Liver (tissue), 9 donors: ENCODE measurements around the gene RARA. TPM values are rescaled to one million over a fixed set of nuclear protein-coding genes. Genes with fewer than 3 reads are reported as not detected.

ENCODE experiments used
- DNase-seq: peaks from one replicate; pipeline ENCODE4 v3.0.0-alpha.2; 2017; ENCODE audit warnings: low spot score
- H3K27ac ChIP-seq, 2 donors: one replicate each; pipeline ENCODE4 v1.7.0; 2013; ENCODE audit warnings: inconsistent platforms in 2 of 2, low read length in 2 of 2, control low read depth in 1 of 2, low read depth in 1 of 2, mild to moderate bottlenecking in 1 of 2
- H3K27me3 ChIP-seq, 4 donors: one replicate each; pipeline versions ENCODE4 v1.6.1 to v1.7.0; 2013; ENCODE audit warnings: low read length in 3 of 4, inconsistent platforms in 1 of 4, mild to moderate bottlenecking in 1 of 4, moderate library complexity in 1 of 4; ENCODE audit not compliant: control insufficient read depth in 4 of 4, insufficient read depth in 4 of 4
- H3K36me3 ChIP-seq, 4 donors: one replicate each; pipeline versions ENCODE4 v1.6.1 to v1.7.0; 2013; ENCODE audit warnings: low read length in 3 of 4, mild to moderate bottlenecking in 3 of 4, low read depth in 1 of 4, moderate library complexity in 1 of 4; ENCODE audit not compliant: control insufficient read depth in 4 of 4, insufficient read depth in 3 of 4
- H3K4me1 ChIP-seq, 4 donors: one replicate each; pipeline versions ENCODE4 v1.6.1 to v1.7.0; 2013; ENCODE audit warnings: low read length in 3 of 4, mild to moderate bottlenecking in 3 of 4, moderate library complexity in 1 of 4; ENCODE audit not compliant: control insufficient read depth in 4 of 4, insufficient read depth in 4 of 4
- H3K4me3 ChIP-seq, 3 donors: one replicate each; pipeline versions ENCODE4 v1.6.1 to v1.7.0; 2013; ENCODE audit warnings: low read length in 3 of 3, control low read depth in 1 of 3, low read depth in 1 of 3, mild to moderate bottlenecking in 1 of 3
- H3K9ac ChIP-seq, 2 donors: one replicate each; pipeline ENCODE4 v1.7.0; 2013; ENCODE audit warnings: low read length in 2 of 2, mild to moderate bottlenecking in 2 of 2, moderate library complexity in 2 of 2, control low read depth in 1 of 2, low read depth in 1 of 2
- H3K9me3 ChIP-seq, 4 donors: one replicate each; pipeline versions ENCODE4 v1.6.1 to v1.7.0; 2013; ENCODE audit warnings: low read length in 3 of 4; ENCODE audit not compliant: control insufficient read depth in 4 of 4
- EGR1 ChIP-seq, 2 donors: IDR thresholded peaks; 2 replicates each; pipeline ENCODE4 v1.6.1; 2016 to 2018; ENCODE audit warnings: antibody characterized with exemption in 2 of 2, low read depth in 2 of 2
- FOXA1 ChIP-seq: IDR thresholded peaks from 2 replicates; pipeline ENCODE4 v1.6.1; 2016; ENCODE audit warnings: antibody characterized with exemption
- FOXA2 ChIP-seq: IDR thresholded peaks from 2 replicates; pipeline ENCODE4 v1.6.1; 2016; ENCODE audit warnings: antibody characterized with exemption
- GABPA ChIP-seq, 2 donors: IDR thresholded peaks in 1 of 2; conservative IDR thresholded peaks in 1 of 2; 2 replicates each; pipeline ENCODE4 v1.6.1; 2016; ENCODE audit warnings: antibody characterized with exemption in 2 of 2, mild to moderate bottlenecking in 1 of 2, moderate library complexity in 1 of 2
- HNF4A ChIP-seq, 2 donors: conservative IDR thresholded peaks; 2 replicates each; pipeline ENCODE4 v1.6.1; 2016; ENCODE audit warnings: antibody characterized with exemption in 2 of 2, mild to moderate bottlenecking in 2 of 2
- HNF4G ChIP-seq: IDR thresholded peaks from 2 replicates; pipeline ENCODE4 v1.6.1; 2016; ENCODE audit warnings: antibody characterized with exemption
- JUND ChIP-seq, 2 donors: IDR thresholded peaks; 2 replicates each; pipeline ENCODE4 v1.6.1; 2016; ENCODE audit warnings: antibody characterized with exemption in 2 of 2
- NR2F2 ChIP-seq: IDR thresholded peaks from 2 replicates; pipeline ENCODE4 v1.6.1; 2016; ENCODE audit warnings: antibody characterized with exemption
- RAD21 ChIP-seq, 2 donors: IDR thresholded peaks; 2 replicates each; pipeline ENCODE4 v1.6.1; 2016; ENCODE audit warnings: antibody characterized with exemption in 2 of 2, mild to moderate bottlenecking in 2 of 2
- RXRA ChIP-seq, 2 donors: IDR thresholded peaks; 2 replicates each; pipeline ENCODE4 v1.6.1; 2017 to 2018; ENCODE audit warnings: antibody characterized with exemption in 2 of 2, mild to moderate bottlenecking in 1 of 2
- SP1 ChIP-seq: IDR thresholded peaks from 2 replicates; pipeline ENCODE4 v1.6.1; 2018; ENCODE audit warnings: antibody characterized with exemption, mild to moderate bottlenecking
- TAF1 ChIP-seq: conservative IDR thresholded peaks from 2 replicates; pipeline ENCODE4 v1.6.1; 2016; ENCODE audit warnings: antibody characterized with exemption, mild to moderate bottlenecking
- YY1 ChIP-seq: IDR thresholded peaks from 2 replicates; pipeline ENCODE4 v1.6.1; 2016; ENCODE audit warnings: antibody characterized with exemption, mild to moderate bottlenecking
- WGBS: extraction: QIAGEN DNeasy Blood & Tissue Kit; methylation state at CpG from one replicate; pipeline ENCODE4 v1.1.7; 2013; 5-methylcytosine and 5-hydroxymethylcytosine counted together
- polyA plus RNA-seq, 2 donors: library from polyadenylated mRNA; stranded (reverse) in 1 of 2; unstranded in 1 of 2; fragments of 200-250 nt in 1 of 2; fragments of >200 nt in 1 of 2; fragmentation: Nextera tagmentation in 1 of 2; extraction: Ambion mirVana in 1 of 2; gene quantifications; one replicate each; pipeline versions ENCODE4 v1.2.1 to v1.2.3, GENCODE V29; 2013 to 2015
- total RNA-seq, 2 donors: library from RNA; depleted of rRNA; stranded (reverse); fragments of >200 nt; gene quantifications; one replicate each; pipeline ENCODE4 v1.2.3, GENCODE V29; 2014
- TF ChIP-seq, protein P1 (sequence below): IDR thresholded peaks from 2 replicates; pipeline ENCODE4 v1.6.1; 2016; ENCODE audit warnings: antibody characterized with exemption, mild to moderate bottlenecking
- TF ChIP-seq, protein P2 (sequence below): IDR thresholded peaks from 2 replicates; pipeline ENCODE4 v1.6.1; 2016; ENCODE audit warnings: antibody characterized with exemption
- TF ChIP-seq, protein P3 (sequence below): fragments of 150-350 bp; IDR thresholded peaks from 2 replicates; pipeline ENCODE4 v1.5.1; 2017; ENCODE audit warnings: improper control_type of control experiment, low read depth, low read length; ENCODE audit not compliant: missing input control
- TF ChIP-seq, protein P4 (sequence below): IDR thresholded peaks from 2 replicates; pipeline ENCODE4 v1.6.1; 2016; ENCODE audit warnings: antibody characterized with exemption
- TF ChIP-seq, protein P5 (sequence below): IDR thresholded peaks from 2 replicates; pipeline ENCODE4 v1.6.1; 2016; ENCODE audit warnings: antibody characterized with exemption
- donor health status: healthy.
- donor health status: healthy.
- donor health status: healthy.
- donor health status: healthy.
- donor health status: healthy.

The RARA gene
- total and polyA plus RNA-seq, 4 donors: 6.6 to 26.2 (median 10.8) TPM

DNA sequence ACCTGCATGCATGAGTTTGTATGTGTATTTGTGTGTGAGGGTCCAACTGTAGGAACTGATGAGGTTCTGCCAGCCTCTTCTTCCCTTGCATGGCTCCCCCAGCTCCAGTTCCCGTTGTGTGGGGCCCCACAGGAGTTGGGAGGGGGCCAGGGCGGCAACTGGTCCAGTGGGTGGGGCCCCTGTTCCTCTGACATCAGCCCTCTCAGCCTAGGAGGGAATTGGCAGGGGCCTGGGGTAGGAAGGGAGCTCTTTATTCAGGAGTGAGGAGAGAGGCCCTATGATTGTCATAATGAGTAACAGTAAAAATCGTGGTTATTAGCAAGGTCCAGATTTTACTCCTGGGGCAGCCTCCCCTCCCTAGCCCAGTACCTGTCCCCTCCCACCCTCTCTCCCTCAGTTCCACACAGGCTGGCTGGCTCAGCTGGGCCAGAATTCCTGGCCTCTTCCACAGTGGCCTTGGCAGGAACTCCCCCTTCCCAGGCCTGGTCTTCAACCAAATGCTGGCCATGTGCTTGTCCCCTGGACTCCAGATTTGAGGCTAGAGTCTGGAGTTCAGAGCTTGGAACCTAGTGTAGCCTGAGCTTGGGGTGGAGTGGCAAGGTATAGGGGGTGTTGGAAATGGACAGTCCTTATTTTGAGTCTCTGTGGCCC, 18.9 kb downstream of the RARA start:
- Histone ChIP-seq H3K4me3 (no peak overlapping the region), H3K27me3 (no peaks in the 10 kb centered on the region), H3K27ac (peak overlapping the region; percentile 75 to 84), H3K36me3 (no peaks in the 10 kb centered on the region), H3K9me3 (no peaks in the 10 kb centered on the region), H3K9ac (no peak overlapping the region), H3K4me1 (peaks cover 39 to 98% (median 86%) of the 10 kb centered on the region in 4 donors)
- DNase-seq: no peak
- WGBS: 8% methylated on average over 3 of the region's 3 CpGs
- TF ChIP-seq GABPA (IDR thresholded peaks at IDR 0.05 in 1 of 2, conservative IDR thresholded peaks at IDR 0.05 in 1 of 2): no peak
- TF ChIP-seq JUND (IDR thresholded peaks at IDR 0.05): no peak
- TF ChIP-seq, protein P1, sequence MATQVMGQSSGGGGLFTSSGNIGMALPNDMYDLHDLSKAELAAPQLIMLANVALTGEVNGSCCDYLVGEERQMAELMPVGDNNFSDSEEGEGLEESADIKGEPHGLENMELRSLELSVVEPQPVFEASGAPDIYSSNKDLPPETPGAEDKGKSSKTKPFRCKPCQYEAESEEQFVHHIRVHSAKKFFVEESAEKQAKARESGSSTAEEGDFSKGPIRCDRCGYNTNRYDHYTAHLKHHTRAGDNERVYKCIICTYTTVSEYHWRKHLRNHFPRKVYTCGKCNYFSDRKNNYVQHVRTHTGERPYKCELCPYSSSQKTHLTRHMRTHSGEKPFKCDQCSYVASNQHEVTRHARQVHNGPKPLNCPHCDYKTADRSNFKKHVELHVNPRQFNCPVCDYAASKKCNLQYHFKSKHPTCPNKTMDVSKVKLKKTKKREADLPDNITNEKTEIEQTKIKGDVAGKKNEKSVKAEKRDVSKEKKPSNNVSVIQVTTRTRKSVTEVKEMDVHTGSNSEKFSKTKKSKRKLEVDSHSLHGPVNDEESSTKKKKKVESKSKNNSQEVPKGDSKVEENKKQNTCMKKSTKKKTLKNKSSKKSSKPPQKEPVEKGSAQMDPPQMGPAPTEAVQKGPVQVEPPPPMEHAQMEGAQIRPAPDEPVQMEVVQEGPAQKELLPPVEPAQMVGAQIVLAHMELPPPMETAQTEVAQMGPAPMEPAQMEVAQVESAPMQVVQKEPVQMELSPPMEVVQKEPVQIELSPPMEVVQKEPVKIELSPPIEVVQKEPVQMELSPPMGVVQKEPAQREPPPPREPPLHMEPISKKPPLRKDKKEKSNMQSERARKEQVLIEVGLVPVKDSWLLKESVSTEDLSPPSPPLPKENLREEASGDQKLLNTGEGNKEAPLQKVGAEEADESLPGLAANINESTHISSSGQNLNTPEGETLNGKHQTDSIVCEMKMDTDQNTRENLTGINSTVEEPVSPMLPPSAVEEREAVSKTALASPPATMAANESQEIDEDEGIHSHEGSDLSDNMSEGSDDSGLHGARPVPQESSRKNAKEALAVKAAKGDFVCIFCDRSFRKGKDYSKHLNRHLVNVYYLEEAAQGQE: no peak
- no peak for TF ChIP-seq SP1
- TF ChIP-seq, protein P2, sequence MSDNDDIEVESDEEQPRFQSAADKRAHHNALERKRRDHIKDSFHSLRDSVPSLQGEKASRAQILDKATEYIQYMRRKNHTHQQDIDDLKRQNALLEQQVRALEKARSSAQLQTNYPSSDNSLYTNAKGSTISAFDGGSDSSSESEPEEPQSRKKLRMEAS: no peak
- TF ChIP-seq FOXA2: no peak
- no peak for TF ChIP-seq FOXA1
- no peak for TF ChIP-seq NR2F2
- peak in 1 of 2 donors; percentile 40 for TF ChIP-seq RXRA (IDR thresholded peaks at IDR 0.05)
- TF ChIP-seq HNF4G: no peak
- TF ChIP-seq, protein P3, sequence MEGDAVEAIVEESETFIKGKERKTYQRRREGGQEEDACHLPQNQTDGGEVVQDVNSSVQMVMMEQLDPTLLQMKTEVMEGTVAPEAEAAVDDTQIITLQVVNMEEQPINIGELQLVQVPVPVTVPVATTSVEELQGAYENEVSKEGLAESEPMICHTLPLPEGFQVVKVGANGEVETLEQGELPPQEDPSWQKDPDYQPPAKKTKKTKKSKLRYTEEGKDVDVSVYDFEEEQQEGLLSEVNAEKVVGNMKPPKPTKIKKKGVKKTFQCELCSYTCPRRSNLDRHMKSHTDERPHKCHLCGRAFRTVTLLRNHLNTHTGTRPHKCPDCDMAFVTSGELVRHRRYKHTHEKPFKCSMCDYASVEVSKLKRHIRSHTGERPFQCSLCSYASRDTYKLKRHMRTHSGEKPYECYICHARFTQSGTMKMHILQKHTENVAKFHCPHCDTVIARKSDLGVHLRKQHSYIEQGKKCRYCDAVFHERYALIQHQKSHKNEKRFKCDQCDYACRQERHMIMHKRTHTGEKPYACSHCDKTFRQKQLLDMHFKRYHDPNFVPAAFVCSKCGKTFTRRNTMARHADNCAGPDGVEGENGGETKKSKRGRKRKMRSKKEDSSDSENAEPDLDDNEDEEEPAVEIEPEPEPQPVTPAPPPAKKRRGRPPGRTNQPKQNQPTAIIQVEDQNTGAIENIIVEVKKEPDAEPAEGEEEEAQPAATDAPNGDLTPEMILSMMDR: no peak
- TF ChIP-seq HNF4A (conservative IDR thresholded peaks at IDR 0.05): peak; percentile 26 to 48
- no peak for TF ChIP-seq TAF1
- no peak for TF ChIP-seq RAD21 (IDR thresholded peaks at IDR 0.05)
- TF ChIP-seq EGR1 (IDR thresholded peaks at IDR 0.05; ENCODE audit: low read depth in 2 of 2): no peak

DNA sequence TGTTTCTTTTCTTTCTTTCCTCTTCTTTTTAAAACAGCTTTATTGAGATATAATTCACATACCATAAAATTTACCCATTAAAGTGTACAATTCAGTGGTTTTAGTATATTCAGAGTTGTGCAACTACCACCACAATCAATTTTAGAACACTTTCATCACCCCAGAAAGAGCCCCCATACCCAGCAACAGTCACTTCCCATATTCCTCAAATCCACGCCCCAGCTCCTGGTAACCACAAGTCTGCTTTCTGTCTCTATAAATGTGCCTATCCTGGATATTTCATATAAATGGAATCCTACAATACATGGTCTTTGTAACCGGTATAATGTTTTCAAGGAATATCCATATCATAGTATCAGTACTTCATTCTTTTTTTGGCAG, 19.4 kb downstream of the RARA start:
- Histone ChIP-seq H3K4me1 (peaks cover 43 to 97% (median 86%) of the 10 kb centered on the region in 4 donors), H3K9me3 (no peaks in the 10 kb centered on the region), H3K27me3 (no peaks in the 10 kb centered on the region), H3K4me3 (no peak overlapping the region), H3K36me3 (no peaks in the 10 kb centered on the region), H3K9ac (peak overlapping the region in 1 of 2 donors; percentile 27), H3K27ac (no peak overlapping the region)
- 90% methylated on average over 2 of the region's 2 CpGs for WGBS
- no peak for DNase-seq
- TF ChIP-seq EGR1 (IDR thresholded peaks at IDR 0.05; ENCODE audit: low read depth in 2 of 2) (no peak), GABPA (IDR thresholded peaks at IDR 0.05 in 1 of 2, conservative IDR thresholded peaks at IDR 0.05 in 1 of 2) (no peak), YY1 (no peak), TAF1 (no peak), HNF4G (no peak), RAD21 (IDR thresholded peaks at IDR 0.05) (no peak)
- TF ChIP-seq, protein P4, sequence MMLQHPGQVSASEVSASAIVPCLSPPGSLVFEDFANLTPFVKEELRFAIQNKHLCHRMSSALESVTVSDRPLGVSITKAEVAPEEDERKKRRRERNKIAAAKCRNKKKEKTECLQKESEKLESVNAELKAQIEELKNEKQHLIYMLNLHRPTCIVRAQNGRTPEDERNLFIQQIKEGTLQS: no peak
- TF ChIP-seq, protein P5, sequence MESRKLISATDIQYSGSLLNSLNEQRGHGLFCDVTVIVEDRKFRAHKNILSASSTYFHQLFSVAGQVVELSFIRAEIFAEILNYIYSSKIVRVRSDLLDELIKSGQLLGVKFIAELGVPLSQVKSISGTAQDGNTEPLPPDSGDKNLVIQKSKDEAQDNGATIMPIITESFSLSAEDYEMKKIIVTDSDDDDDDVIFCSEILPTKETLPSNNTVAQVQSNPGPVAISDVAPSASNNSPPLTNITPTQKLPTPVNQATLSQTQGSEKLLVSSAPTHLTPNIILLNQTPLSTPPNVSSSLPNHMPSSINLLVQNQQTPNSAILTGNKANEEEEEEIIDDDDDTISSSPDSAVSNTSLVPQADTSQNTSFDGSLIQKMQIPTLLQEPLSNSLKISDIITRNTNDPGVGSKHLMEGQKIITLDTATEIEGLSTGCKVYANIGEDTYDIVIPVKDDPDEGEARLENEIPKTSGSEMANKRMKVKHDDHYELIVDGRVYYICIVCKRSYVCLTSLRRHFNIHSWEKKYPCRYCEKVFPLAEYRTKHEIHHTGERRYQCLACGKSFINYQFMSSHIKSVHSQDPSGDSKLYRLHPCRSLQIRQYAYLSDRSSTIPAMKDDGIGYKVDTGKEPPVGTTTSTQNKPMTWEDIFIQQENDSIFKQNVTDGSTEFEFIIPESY: no peak
- TF ChIP-seq, protein P3: no peak
- TF ChIP-seq, protein P1: no peak
